IMR-90 (cell line): ENCODE results near the gene RASSF4. TPM values are rescaled to one million over a fixed set of nuclear protein-coding genes. Genes with fewer than 3 reads are reported as not detected.

Source experiments
- ATAC-seq: fragments of 200-7000 bp; cut with Tn5 transposase; 2 replicates; pipeline ENCODE4 v1.9.1; 2020; ENCODE audit warnings: low read depth, mild to moderate bottlenecking, moderate library complexity
- BruUV-seq: library from RNA; stranded (reverse); fragments of 400-500 nt; replicated peaks from 2 replicates; lab custom pipeline; 2021; lab: Mats Ljungman, UMichigan
- CTCF ChIA-PET: fragments of 300-600 bp; formaldehyde crosslinking; extraction: SDS; loops from one replicate; lab custom pipeline; 2021; ENCODE audit warnings: antibody characterized with exemption; lab: Yijun Ruan, JAX
- POLR2A ChIA-PET: fragments of 300-600 bp; sonication (Branson Sonifier 250); formaldehyde crosslinking; loops from one replicate; lab custom pipeline; 2022; ENCODE audit warnings: antibody characterized with exemption; ENCODE audit not compliant: unreplicated experiment; lab: Charles Lee
- DNase-seq: peaks from one replicate; pipeline ENCODE4 v3.0.0; 2013
- H2AFZ ChIP-seq: replicated peaks from 2 replicates; pipeline ENCODE3; 2013; ENCODE audit warnings: low read length, mild to moderate bottlenecking; ENCODE audit not compliant: poor library complexity
- H2AK5ac ChIP-seq: 2 replicates; pipeline ENCODE4 v1.6.1; 2013; ENCODE audit warnings: low read depth, low read length, inconsistent platforms
- H2AK9ac ChIP-seq: replicated peaks from 2 replicates; pipeline ENCODE3; 2013; ENCODE audit warnings: mild to moderate bottlenecking, low read depth, low read length, moderate library complexity; ENCODE audit not compliant: poor library complexity
- H2BK120ac ChIP-seq: 2 replicates; pipeline ENCODE4 v1.6.1; 2013; ENCODE audit warnings: low read depth, low read length, inconsistent platforms
- H2BK15ac ChIP-seq: 3 replicates; pipeline ENCODE4 v1.6.1; 2013; ENCODE audit warnings: low read depth, low read length, inconsistent platforms
- H2BK20ac ChIP-seq: 2 replicates; pipeline ENCODE4 v1.6.1; 2013; ENCODE audit warnings: low read depth, mild to moderate bottlenecking, inconsistent platforms, low read length, moderate library complexity
- H2BK5ac ChIP-seq: 2 replicates; pipeline ENCODE4 v1.6.1; 2013; ENCODE audit warnings: mild to moderate bottlenecking, low read depth, low read length, inconsistent platforms; ENCODE audit not compliant: poor library complexity, severe bottlenecking
- H3K14ac ChIP-seq: replicated peaks from 2 replicates; pipeline ENCODE4 v1.6.1; 2013; ENCODE audit warnings: low read depth, low read length, inconsistent platforms
- H3K18ac ChIP-seq: 2 replicates; pipeline ENCODE4 v1.6.1; 2013; ENCODE audit warnings: low read depth, low read length, control low read depth
- H3K23ac ChIP-seq: 2 replicates; pipeline ENCODE4 v1.6.1; 2013; ENCODE audit warnings: low read depth, low read length, inconsistent platforms
- H3K27ac ChIP-seq: 2 replicates; pipeline ENCODE4 v1.5.1; 2013; ENCODE audit warnings: mild to moderate bottlenecking, control low read depth, low read length; ENCODE audit not compliant: insufficient read depth
- H3K27me3 ChIP-seq: 2 replicates; pipeline ENCODE4 v1.6.1; 2013; ENCODE audit warnings: low read length; ENCODE audit not compliant: control insufficient read depth, insufficient read depth
- H3K36me3 ChIP-seq: 2 replicates; pipeline ENCODE4 v1.6.1; 2013; ENCODE audit warnings: low read length, mixed read lengths; ENCODE audit not compliant: control insufficient read depth, insufficient read depth
- H3K4ac ChIP-seq: 2 replicates; pipeline ENCODE4 v1.6.1; 2013; ENCODE audit warnings: low read depth, low read length, inconsistent platforms
- H3K4me1 ChIP-seq: 2 replicates; pipeline ENCODE4 v1.6.1; 2013; ENCODE audit warnings: low read length, mixed read lengths; ENCODE audit not compliant: control insufficient read depth, insufficient read depth
- H3K4me2 ChIP-seq: 2 replicates; pipeline ENCODE4 v1.6.1; 2013; ENCODE audit warnings: low read depth, mild to moderate bottlenecking, control low read depth, low read length, moderate library complexity
- H3K4me3 ChIP-seq: 2 replicates; pipeline ENCODE4 v1.5.1; 2013; ENCODE audit warnings: low read depth, mild to moderate bottlenecking, control low read depth, low read length, moderate library complexity; ENCODE audit not compliant: insufficient read depth
- H3K56ac ChIP-seq: 2 replicates; pipeline ENCODE4 v1.6.1; 2013; ENCODE audit warnings: low read length, inconsistent platforms; ENCODE audit not compliant: insufficient read depth; ENCODE audit errors: extremely low read depth
- H3K79me1 ChIP-seq, 2 experiments: 2 replicates each; pipeline ENCODE4 v1.6.1; 2013; ENCODE audit warnings: low read length in 2 of 2, inconsistent platforms in 1 of 2, low read depth in 1 of 2
- H3K9ac ChIP-seq: 2 replicates; pipeline ENCODE4 v1.6.1; 2013; ENCODE audit warnings: low read depth, low read length, control low read depth
- H3K9me1 ChIP-seq: 2 replicates; pipeline ENCODE4 v1.6.1; 2013; ENCODE audit warnings: low read length, inconsistent platforms; ENCODE audit not compliant: insufficient read depth
- H3K9me3 ChIP-seq: 2 replicates; pipeline ENCODE4 v1.6.1; 2013; ENCODE audit warnings: low read length; ENCODE audit not compliant: control insufficient read depth, insufficient read depth
- H4K20me1 ChIP-seq: 2 replicates; pipeline ENCODE4 v1.6.1; 2013; ENCODE audit warnings: low read length, inconsistent platforms; ENCODE audit not compliant: insufficient read depth
- H4K5ac ChIP-seq: 2 replicates; pipeline ENCODE4 v1.6.1; 2013; ENCODE audit warnings: mild to moderate bottlenecking, low read depth, low read length, control low read depth
- H4K8ac ChIP-seq, 2 experiments: 2 replicates each; pipeline ENCODE4 v1.6.1; 2013; ENCODE audit warnings: low read depth in 2 of 2, low read length in 2 of 2, control low read depth in 1 of 2, inconsistent platforms in 1 of 2
- H4K91ac ChIP-seq: 2 replicates; pipeline ENCODE4 v1.6.1; 2013; ENCODE audit warnings: low read depth, low read length, inconsistent platforms; ENCODE audit not compliant: insufficient read depth
- BHLHE40 ChIP-seq: fragments of 150-350 bp; IDR thresholded peaks from 2 replicates; pipeline ENCODE4 v1.6.1; 2016; ENCODE audit warnings: mild to moderate bottlenecking, low read depth, low read length
- CEBPB ChIP-seq: IDR thresholded peaks from 2 replicates; pipeline ENCODE4 v1.6.1; 2012; ENCODE audit warnings: low read depth, low read length, improper control_type of control experiment
- CHD1 ChIP-seq: IDR thresholded peaks from 2 replicates; pipeline ENCODE4 v1.6.1; 2012; ENCODE audit warnings: low read depth, low read length, improper control_type of control experiment
- CTCF ChIP-seq: conservative IDR thresholded peaks from 2 replicates; pipeline ENCODE4 v1.5.1; 2012; ENCODE audit warnings: mild to moderate bottlenecking, low read depth, low read length, improper control_type of control experiment
- ELK1 ChIP-seq: fragments of 150-350 bp; IDR thresholded peaks from 2 replicates; pipeline ENCODE4 v1.6.1; 2016; ENCODE audit warnings: low read depth, mild to moderate bottlenecking, low read length, moderate library complexity, borderline replicate concordance
- FOS ChIP-seq: fragments of 150-350 bp; IDR thresholded peaks from 2 replicates; pipeline ENCODE4 v1.6.1; 2016; ENCODE audit warnings: low read depth, low read length
- MAFK ChIP-seq: IDR thresholded peaks from 2 replicates; pipeline ENCODE4 v1.6.1; 2012; ENCODE audit warnings: low read depth, low read length, improper control_type of control experiment
- MAZ ChIP-seq: IDR thresholded peaks from 2 replicates; pipeline ENCODE4 v1.6.1; 2012; ENCODE audit warnings: low read depth, mild to moderate bottlenecking, low read length, improper control_type of control experiment, moderate library complexity, borderline replicate concordance
- MXI1 ChIP-seq: IDR thresholded peaks from 2 replicates; pipeline ENCODE4 v1.6.1; 2012; ENCODE audit warnings: low read depth, mild to moderate bottlenecking, low read length, moderate library complexity, borderline replicate concordance
- NFE2L2 ChIP-seq: fragments of 150-350 bp; IDR thresholded peaks from 2 replicates; pipeline ENCODE4 v1.6.1; 2016; ENCODE audit warnings: low read depth, mild to moderate bottlenecking, low read length
- POLR2A ChIP-seq: IDR thresholded peaks from 2 replicates; pipeline ENCODE4 v1.6.1; 2012; ENCODE audit warnings: mild to moderate bottlenecking, low read depth, low read length
- RAD21 ChIP-seq: IDR thresholded peaks from 2 replicates; pipeline ENCODE4 v1.6.1; 2012; ENCODE audit warnings: low read length, improper control_type of control experiment
- RCOR1 ChIP-seq: IDR thresholded peaks from 2 replicates; pipeline ENCODE4 v1.6.1; 2012; ENCODE audit warnings: mild to moderate bottlenecking, low read length, improper control_type of control experiment; ENCODE audit not compliant: insufficient replicate concordance
- RFX5 ChIP-seq: IDR thresholded peaks from 2 replicates; pipeline ENCODE4 v1.8.0; 2012; ENCODE audit warnings: low read depth, mild to moderate bottlenecking, low read length, moderate library complexity
- SMC3 ChIP-seq: fragments of 150-350 bp; IDR thresholded peaks from 2 replicates; pipeline ENCODE4 v1.6.1; 2016; ENCODE audit warnings: low read depth, mild to moderate bottlenecking, antibody characterized with exemption, low read length, moderate library complexity
- USF2 ChIP-seq: fragments of 150-350 bp; IDR thresholded peaks from 2 replicates; pipeline ENCODE4 v1.6.1; 2017; ENCODE audit warnings: mild to moderate bottlenecking, antibody characterized with exemption, low read length, low read depth
- WGBS, 2 experiments: methylation state at CpG; one replicate each; pipeline versions ENCODE4 v1.1.5 to v1.1.7; 2013; ENCODE audit warnings: missing lambda C conversion rate in 2 of 2; ENCODE audit not compliant: insufficient read length in 1 of 2; ENCODE audit errors: extremely low coverage in 2 of 2; 5-methylcytosine and 5-hydroxymethylcytosine counted together
- dilution Hi-C: fragments of 300-500 bp; cut with HindIII; formaldehyde crosslinking; loops from one replicate; pipeline ENCODE4 v1.14.3; 2018; ENCODE audit warnings: low sequenced_read_pairs; ENCODE audit not compliant: unreplicated experiment
- in situ Hi-C: fragments of 300-500 bp; cut with MboI; formaldehyde crosslinking; loops from 3 replicates; pipeline ENCODE4 v1.14.3; 2019; ENCODE audit warnings: low sequenced_read_pairs, inconsistent platforms, mixed read lengths
- intact Hi-C: fragments of 100-400 bp; cut with micrococcal nuclease; formaldehyde crosslinking; loops from 2 replicates; pipeline ENCODE4 v1.10.0; 2022
- polyA plus RNA-seq, 3 experiments: library from polyadenylated mRNA; depleted of rRNA; stranded (reverse); fragments of >200 nt; gene quantifications; 2 replicates each; pipeline ENCODE4 v1.2.3, GENCODE V29; 2012; ENCODE audit warnings: low replicate concordance in 1 of 3
- total RNA-seq: library from RNA; depleted of rRNA; stranded (reverse); fragments of >200 nt; gene quantifications from 2 replicates; pipeline ENCODE4 v1.2.3, GENCODE V29; 2012

Gene RASSF4
- total and polyA plus RNA-seq, 2 of the 4 experiments (the other 2 are of a cell fraction) = 5.9 to 8.6 TPM

- ATAC-seq = no peak
- DNase-seq = no peak
- no peak overlapping the region for H3K4me2 ChIP-seq
- no peak overlapping the region for H3K9ac ChIP-seq
- no peaks in the 10 kb centered on the region for H4K20me1 ChIP-seq
- no peak overlapping the region for H3K56ac ChIP-seq
- H2AK9ac ChIP-seq = no peak overlapping the region
- dilution Hi-C loops = no loop called here
- ChIA-PET CTCF (interaction anchor here (1.5 kb wide), 1 partner anchor 11 kb away, joined by 4 read pairs; no protein-coding TSS in a partner anchor), POLR2A (no interaction called here)
- H3K14ac ChIP-seq = no peak overlapping the region
- H3K4me3 ChIP-seq = no peak overlapping the region
- no peak overlapping the region for H2BK15ac ChIP-seq
- in situ Hi-C loops = no loop called here
- H3K4me1 ChIP-seq = no peaks in the 10 kb centered on the region
- H3K18ac ChIP-seq = no peak overlapping the region
- WGBS, 2 experiments = no CpG with 5 or more reads among the region's 1 CpG
- H3K9me1 ChIP-seq = no peaks in the 10 kb centered on the region
- no peaks in the 10 kb centered on the region for H3K79me1 ChIP-seq
- H3K4ac ChIP-seq = no peak overlapping the region
- H2AK5ac ChIP-seq = no peak overlapping the region
- H2BK120ac ChIP-seq = no peak overlapping the region
- no peak overlapping the region for H2BK5ac ChIP-seq
- no peak overlapping the region for H3K27ac ChIP-seq
- H3K23ac ChIP-seq = no peak overlapping the region
- peaks cover 2% of the 10 kb centered on the region; the same call in 1 of the 2 replicates for H3K9me3 ChIP-seq
- H4K91ac ChIP-seq = no peak overlapping the region
- no peaks in the 10 kb centered on the region for H3K36me3 ChIP-seq
- H3K27me3 ChIP-seq = no peaks in the 10 kb centered on the region
- H2BK20ac ChIP-seq = no peak overlapping the region
- TF ChIP-seq POLR2A (no peak), BHLHE40 (no peak), RCOR1 (no peak), CTCF (no peak), ELK1 (no peak), RAD21 (no peak), CHD1 (no peak), MAZ (no peak), SMC3 (no peak), CEBPB (no peak), FOS (no peak), MXI1 (no peak), NFE2L2 (no peak), RFX5 (no peak), MAFK (no peak), USF2 (no peak)
- intact Hi-C loops = no loop called here
- no TSS peak for BruUV-seq
- no peak overlapping the region for H4K8ac ChIP-seq
- no peak overlapping the region for H2AFZ ChIP-seq
- H4K5ac ChIP-seq = no peak overlapping the region
Observed at GRCh38 chr10:44944354-44944753, 15.2 kb upstream of the RASSF4 start.
